PC-9 (cell line): ENCODE measurements around the gene RRP1.

ENCODE experiments used
- EZH2 ChIP-seq: fragments of 200-600 bp; sonication (generic); IDR thresholded peaks from 2 replicates; pipeline ENCODE4 v1.8.0; 2017; ENCODE audit warnings: antibody characterized with exemption, low read depth
- TF ChIP-seq, protein P1 (sequence below): fragments of 200-600 bp; sonication (generic); conservative IDR thresholded peaks from 2 replicates; pipeline ENCODE4 v1.6.1; 2017; ENCODE audit warnings: mixed run types, antibody characterized with exemption, mild to moderate bottlenecking, moderate library complexity

DNA sequence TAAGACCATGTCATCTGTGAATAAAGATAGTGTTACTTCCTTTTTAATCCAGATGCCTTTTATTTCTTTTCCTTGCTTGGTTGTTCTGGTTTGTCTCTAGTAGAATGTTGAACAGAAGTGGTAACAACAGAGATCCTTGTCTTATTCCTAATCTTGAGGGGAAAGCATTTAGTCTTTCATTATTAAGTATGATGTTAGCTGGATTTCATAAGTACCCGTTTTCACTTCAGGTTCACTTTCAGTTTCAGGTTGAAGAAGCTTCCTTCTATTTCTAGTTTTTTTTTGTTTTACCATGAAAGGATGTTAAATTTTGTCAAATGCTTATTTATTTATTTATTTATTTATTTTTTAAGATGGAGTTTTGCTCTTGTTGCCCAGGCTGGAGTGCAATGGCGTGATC lies 53.4 kb downstream of the RRP1 start:
- TF ChIP-seq, protein P1, sequence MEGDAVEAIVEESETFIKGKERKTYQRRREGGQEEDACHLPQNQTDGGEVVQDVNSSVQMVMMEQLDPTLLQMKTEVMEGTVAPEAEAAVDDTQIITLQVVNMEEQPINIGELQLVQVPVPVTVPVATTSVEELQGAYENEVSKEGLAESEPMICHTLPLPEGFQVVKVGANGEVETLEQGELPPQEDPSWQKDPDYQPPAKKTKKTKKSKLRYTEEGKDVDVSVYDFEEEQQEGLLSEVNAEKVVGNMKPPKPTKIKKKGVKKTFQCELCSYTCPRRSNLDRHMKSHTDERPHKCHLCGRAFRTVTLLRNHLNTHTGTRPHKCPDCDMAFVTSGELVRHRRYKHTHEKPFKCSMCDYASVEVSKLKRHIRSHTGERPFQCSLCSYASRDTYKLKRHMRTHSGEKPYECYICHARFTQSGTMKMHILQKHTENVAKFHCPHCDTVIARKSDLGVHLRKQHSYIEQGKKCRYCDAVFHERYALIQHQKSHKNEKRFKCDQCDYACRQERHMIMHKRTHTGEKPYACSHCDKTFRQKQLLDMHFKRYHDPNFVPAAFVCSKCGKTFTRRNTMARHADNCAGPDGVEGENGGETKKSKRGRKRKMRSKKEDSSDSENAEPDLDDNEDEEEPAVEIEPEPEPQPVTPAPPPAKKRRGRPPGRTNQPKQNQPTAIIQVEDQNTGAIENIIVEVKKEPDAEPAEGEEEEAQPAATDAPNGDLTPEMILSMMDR, result no peak
- no peak for TF ChIP-seq EZH2
